BLaER1 treated with 17β-estradiol and CSF1 and Interleukin-3, amounts not matched to agents 10 nM and 100 nM (cell line): ENCODE measurements around the gene NECAP2.
A peak's percentile ranks its signal among the peaks of the same experiment; 100 is the strongest.

ENCODE experiments used
- H3K27ac ChIP-seq, 11 experiments: shearing (Covaris generic); formaldehyde crosslinking; 2 replicates each; pipeline ENCODE4 v1.8.1; 2022
- H3K27me3 ChIP-seq, 11 experiments: shearing (Covaris generic); formaldehyde crosslinking; 2 replicates each; pipeline ENCODE4 v1.8.1; 2022
- H3K36me3 ChIP-seq, 11 experiments: shearing (Covaris generic); formaldehyde crosslinking; 2 replicates each; pipeline ENCODE4 v1.8.1; 2022
- H3K4me1 ChIP-seq, 10 experiments: shearing (Covaris generic); formaldehyde crosslinking; 2 replicates each; pipeline ENCODE4 v1.8.1; 2022
- H3K4me2 ChIP-seq, 11 experiments: shearing (Covaris generic); formaldehyde crosslinking; 2 replicates each; pipeline ENCODE4 v1.8.1; 2022
- H3K4me3 ChIP-seq, 10 experiments: shearing (Covaris generic); formaldehyde crosslinking; 2 replicates each; pipeline ENCODE4 v1.8.1; 2022
- H3K9ac ChIP-seq, 11 experiments: shearing (Covaris generic); formaldehyde crosslinking; 2 replicates each; pipeline ENCODE4 v1.8.1; 2022
- H3K9me3 ChIP-seq, 11 experiments: shearing (Covaris generic); formaldehyde crosslinking; replicated peaks in 1 of 11; 2 replicates each; pipeline ENCODE4 v1.8.1; 2022
- H4K20me1 ChIP-seq, 11 experiments: shearing (Covaris generic); formaldehyde crosslinking; 2 replicates each; pipeline ENCODE4 v1.8.1; 2022
- Cebpa-rat ChIP-seq, 11 experiments: shearing (Covaris generic); IDR thresholded peaks; 2 replicates each; pipeline ENCODE4 v1.8.1; 2022

Gene NECAP2

DNA sequence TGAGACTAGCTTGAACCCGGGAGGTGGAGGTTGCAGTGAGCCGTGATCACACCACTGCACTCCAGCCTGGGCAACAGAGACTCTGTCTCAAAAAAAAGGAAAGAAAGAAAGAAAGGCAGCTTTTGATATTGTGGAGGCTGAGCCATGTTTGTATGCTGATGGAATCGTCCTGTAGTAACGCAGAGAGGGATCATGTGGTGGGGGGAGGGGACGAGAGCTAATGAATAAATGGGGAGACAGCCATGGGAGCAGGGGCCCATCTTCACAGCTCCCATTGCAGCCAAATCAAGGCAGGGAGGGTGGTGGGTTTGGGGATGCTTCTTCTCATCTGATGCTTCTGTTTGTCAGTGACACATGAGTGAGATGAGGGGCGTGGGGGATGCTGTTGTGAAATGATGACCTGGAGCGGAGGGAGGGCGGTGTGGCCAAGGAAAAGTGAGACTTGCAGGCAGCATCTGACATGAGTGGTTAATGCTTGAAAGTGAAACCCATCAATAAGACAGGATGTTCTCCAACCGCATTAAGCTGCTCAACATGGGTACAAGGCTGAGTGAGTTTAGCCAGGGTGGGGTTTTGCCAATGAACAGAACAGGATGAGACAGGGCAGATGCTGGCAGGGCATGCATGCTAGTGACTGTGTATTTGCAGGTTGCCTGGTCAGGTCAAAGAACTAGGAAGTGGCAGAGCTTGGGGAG is 20.0 kb upstream of the NECAP2 start:
- H3K36me3 ChIP-seq, result no peaks in the 10 kb centered on the region
- H3K4me1 ChIP-seq, result peaks cover 24 to 35% (median 31%) of the 10 kb centered on the region in 10 experiments
- H3K27ac ChIP-seq, result peak overlapping the region in 9 of 11 experiments; percentile 47 to 79 (median 74); a peak in 18 of 22 replicates
- H3K27me3 ChIP-seq, result no peaks in the 10 kb centered on the region
- peak overlapping the region in 3 of 10 experiments; percentile 5 to 29 (median 6); a peak in 6 of 20 replicates for H3K4me3 ChIP-seq
- peak in 7 of 11 experiments; percentile 33 to 89 (median 74); a peak in 12 of 22 replicates for TF ChIP-seq Cebpa-rat (IDR thresholded peaks at IDR 0.05)
- no peaks in the 10 kb centered on the region for H4K20me1 ChIP-seq
- peak overlapping the region in 9 of 11 experiments; percentile 15 to 60 (median 57); a peak in 15 of 22 replicates for H3K9ac ChIP-seq
- H3K4me2 ChIP-seq, result peak overlapping the region; percentile 58 to 92 (median 85)
- H3K9me3 ChIP-seq, result no peaks in the 10 kb centered on the region

- Histone ChIP-seq H4K20me1 (no peaks in the 10 kb centered on the region), H3K9me3 (no peaks in the 10 kb centered on the region), H3K9ac (peak overlapping the region in 9 of 11 experiments; percentile 8 to 60 (median 52); a peak in 12 of 22 replicates), H3K27me3 (no peaks in the 10 kb centered on the region), H3K27ac (peak overlapping the region in 9 of 11 experiments; percentile 47 to 79 (median 73); a peak in 18 of 22 replicates), H3K36me3 (no peaks in the 10 kb centered on the region), H3K4me2 (peak overlapping the region; percentile 58 to 92 (median 85)), H3K4me1 (peaks cover 24 to 35% (median 31%) of the 10 kb centered on the region in 10 experiments), H3K4me3 (peak overlapping the region in 3 of 10 experiments; percentile 5 to 29 (median 6); a peak in 5 of 20 replicates)
- no peak for TF ChIP-seq Cebpa-rat (IDR thresholded peaks at IDR 0.05)
These were observed 19.3 kb upstream of the NECAP2 start for GRCh38 chr1:16421201-16421600.

GRCh38 chr1:16422041-16422440 is 18.5 kb upstream of the NECAP2 start:
- no peaks in the 10 kb centered on the region for H3K9me3 ChIP-seq
- no peaks in the 10 kb centered on the region for H3K27me3 ChIP-seq
- H3K27ac ChIP-seq, result peak overlapping the region in 8 of 11 experiments; percentile 60 to 79 (median 73); a peak in 13 of 22 replicates
- peak overlapping the region in 10 of 11 experiments; percentile 58 to 92 (median 86); a peak in 19 of 22 replicates for H3K4me2 ChIP-seq
- no peaks in the 10 kb centered on the region for H3K36me3 ChIP-seq
- peaks cover 24 to 35% (median 31%) of the 10 kb centered on the region in 10 experiments for H3K4me1 ChIP-seq
- H4K20me1 ChIP-seq, result no peaks in the 10 kb centered on the region
- peak overlapping the region in 3 of 11 experiments; percentile 21 to 52 (median 46); a peak in 2 of 22 replicates for H3K9ac ChIP-seq
- H3K4me3 ChIP-seq, result no peak overlapping the region
- no peak for TF ChIP-seq Cebpa-rat (IDR thresholded peaks at IDR 0.05)

DNA sequence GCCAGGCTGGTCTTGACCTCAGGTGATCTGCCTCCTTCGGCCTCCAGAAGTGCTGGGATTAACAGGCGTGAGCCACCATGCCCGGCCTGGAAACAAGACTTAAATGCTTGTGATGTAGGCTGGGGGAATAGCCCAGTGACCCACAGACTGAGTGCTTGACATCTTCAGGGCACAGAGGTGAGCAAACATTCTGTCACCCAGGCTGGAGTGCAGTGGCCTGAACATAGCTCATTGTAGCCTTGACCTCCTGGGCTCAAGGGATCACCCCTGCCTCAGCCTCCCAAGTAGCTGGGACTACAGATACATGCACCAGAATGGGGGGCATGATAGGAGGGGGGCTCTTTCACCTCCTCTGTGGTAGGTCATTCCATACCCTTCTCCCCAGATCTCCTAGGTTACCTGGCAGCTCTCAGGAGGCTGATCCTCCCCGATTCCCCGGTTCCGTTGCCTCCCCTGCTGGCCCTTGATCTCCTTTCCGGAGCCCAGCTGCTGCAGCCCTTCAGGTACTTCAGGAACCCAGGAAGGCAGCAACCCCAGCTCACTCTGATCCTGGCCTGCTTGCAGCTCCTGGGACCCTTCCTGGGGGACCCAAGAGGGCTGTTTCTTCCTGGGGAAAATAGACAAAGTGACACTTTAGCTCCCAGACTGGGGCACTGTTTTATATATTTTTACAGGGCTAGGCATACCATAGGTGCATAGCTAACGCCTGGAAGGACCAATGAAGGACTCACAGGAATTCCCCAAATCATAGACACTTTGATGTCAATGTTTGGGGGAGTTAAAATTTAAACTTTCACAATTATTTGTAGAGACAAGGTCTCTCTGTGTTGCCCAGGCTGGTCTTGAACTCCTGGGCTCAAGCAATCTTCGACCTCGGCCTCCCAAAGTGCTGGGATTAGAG is 15.1 kb upstream of the NECAP2 start:
- no peak overlapping the region for H3K9ac ChIP-seq
- H3K4me2 ChIP-seq, result no peak overlapping the region
- TF ChIP-seq Cebpa-rat (IDR thresholded peaks at IDR 0.05), result no peak
- H4K20me1 ChIP-seq, result no peaks in the 10 kb centered on the region
- H3K9me3 ChIP-seq, result no peaks in the 10 kb centered on the region
- no peaks in the 10 kb centered on the region for H3K36me3 ChIP-seq
- peaks cover 15 to 20% (median 18%) of the 10 kb centered on the region in 10 experiments for H3K4me1 ChIP-seq
- H3K27ac ChIP-seq, result no peak overlapping the region
- H3K4me3 ChIP-seq, result no peak overlapping the region
- no peaks in the 10 kb centered on the region for H3K27me3 ChIP-seq

DNA sequence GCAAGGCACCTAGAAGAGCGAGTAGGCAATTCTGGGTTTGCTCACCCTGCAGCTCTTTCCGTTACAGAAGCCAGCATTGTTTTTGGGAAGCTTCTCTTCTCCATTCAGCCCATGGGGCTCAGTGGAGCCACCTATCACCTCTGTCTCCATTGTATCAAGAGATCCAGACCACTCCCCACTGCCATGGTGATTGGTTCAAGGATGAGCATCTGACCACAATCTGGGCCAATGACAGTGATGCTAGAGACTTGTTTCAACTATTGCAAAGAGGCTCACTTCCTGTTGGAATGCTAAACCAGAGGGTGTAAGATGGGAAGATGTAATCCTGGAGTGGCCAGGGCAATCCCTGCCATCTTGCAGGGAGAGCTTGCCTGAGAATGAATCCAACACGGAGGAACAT is 9.9 kb upstream of the NECAP2 start:
- no peak overlapping the region for H3K9ac ChIP-seq
- H4K20me1 ChIP-seq, result no peaks in the 10 kb centered on the region
- no peak overlapping the region for H3K27ac ChIP-seq

GRCh38 chr1:16433030-16433429 is 7.5 kb upstream of the NECAP2 start:
- TF ChIP-seq Cebpa-rat (IDR thresholded peaks at IDR 0.05), result no peak

More for the DNA sequence above, 9.9 kb upstream of the NECAP2 start:
- no peak for TF ChIP-seq Cebpa-rat (IDR thresholded peaks at IDR 0.05)
- Histone ChIP-seq H3K9me3 (no peaks in the 10 kb centered on the region), H3K4me2 (no peak overlapping the region), H3K27me3 (no peaks in the 10 kb centered on the region), H3K4me1 (peaks cover 12 to 24% (median 13%) of the 10 kb centered on the region in 10 experiments), H3K36me3 (no peaks in the 10 kb centered on the region), H3K4me3 (no peak overlapping the region)

DNA sequence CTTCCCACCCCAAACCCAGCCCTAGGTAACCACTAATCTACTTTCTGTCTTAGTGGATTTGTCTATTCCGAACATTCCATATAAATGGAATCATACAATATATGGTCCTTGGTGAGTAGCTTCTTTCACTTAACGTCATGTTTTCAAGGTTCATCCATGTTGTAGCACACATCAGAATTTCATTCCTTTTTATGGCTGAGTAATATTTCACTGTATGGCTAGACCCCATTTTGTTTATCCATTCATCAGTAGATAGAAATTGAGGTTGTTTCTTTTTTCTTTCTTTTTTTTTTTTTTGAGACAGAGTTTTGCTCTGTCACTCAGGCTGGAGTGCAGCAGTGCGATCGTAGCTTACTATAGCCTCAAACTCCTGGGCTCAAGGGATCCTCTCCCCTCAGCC is 6.5 kb upstream of the NECAP2 start:
- Histone ChIP-seq H3K4me1 (peaks cover 12 to 32% (median 14%) of the 10 kb centered on the region in 10 experiments), H3K4me3 (no peak overlapping the region)
- no peak for TF ChIP-seq Cebpa-rat (IDR thresholded peaks at IDR 0.05)

More at GRCh38 chr1:16433030-16433429, 7.5 kb upstream of the NECAP2 start:
- no peaks in the 10 kb centered on the region for H3K36me3 ChIP-seq
- peaks cover 12 to 24% (median 13%) of the 10 kb centered on the region in 10 experiments for H3K4me1 ChIP-seq
- no peak overlapping the region for H3K4me3 ChIP-seq
- H3K27me3 ChIP-seq, result no peaks in the 10 kb centered on the region
- no peaks in the 10 kb centered on the region for H3K9me3 ChIP-seq
- peak overlapping the region in 8 of 11 experiments; percentile 2 to 47 (median 25); a peak in 10 of 22 replicates for H3K27ac ChIP-seq
- H4K20me1 ChIP-seq, result no peaks in the 10 kb centered on the region
- peak overlapping the region; percentile 63 to 82 (median 75) for H3K4me2 ChIP-seq
- H3K9ac ChIP-seq, result peak overlapping the region in 3 of 11 experiments; percentile 8 to 29 (median 20); a peak in 3 of 22 replicates

GRCh38 chr1:16434501-16434900 is 6.0 kb upstream of the NECAP2 start:
- no peak for TF ChIP-seq Cebpa-rat (IDR thresholded peaks at IDR 0.05)
- H3K4me2 ChIP-seq, result peak overlapping the region in 1 of 11 experiments; percentile 28; a peak in 2 of 22 replicates
- no peaks in the 10 kb centered on the region for H4K20me1 ChIP-seq
- no peak overlapping the region for H3K4me3 ChIP-seq
- no peak overlapping the region for H3K27ac ChIP-seq
- no peaks in the 10 kb centered on the region for H3K27me3 ChIP-seq
- no peak overlapping the region for H3K9ac ChIP-seq
- H3K9me3 ChIP-seq, result no peaks in the 10 kb centered on the region
- H3K36me3 ChIP-seq, result no peaks in the 10 kb centered on the region
- H3K4me1 ChIP-seq, result peaks cover 12 to 37% (median 15%) of the 10 kb centered on the region in 10 experiments

More for the DNA sequence above, 6.5 kb upstream of the NECAP2 start:
- no peaks in the 10 kb centered on the region for H4K20me1 ChIP-seq
- no peaks in the 10 kb centered on the region for H3K36me3 ChIP-seq
- H3K9ac ChIP-seq, result no peak overlapping the region
- H3K9me3 ChIP-seq, result no peaks in the 10 kb centered on the region
- H3K4me2 ChIP-seq, result peak overlapping the region in 2 of 11 experiments; percentile 28 to 70; a peak in 3 of 22 replicates
- no peaks in the 10 kb centered on the region for H3K27me3 ChIP-seq
- no peak overlapping the region for H3K27ac ChIP-seq
